HepG2 (cell line): ENCODE results near the gene VMO1. TPM values are rescaled to one million over a fixed set of nuclear protein-coding genes. Genes with fewer than 3 reads are reported as not detected.

Experiments
- CCDC6 ChIP-seq: sonication (generic); formaldehyde crosslinking; IDR thresholded peaks from 2 replicates; pipeline ENCODE4 v1.8.1; 2022; ENCODE audit warnings: mild to moderate bottlenecking, missing genetic modification reagents, moderate library complexity
- GPN1 ChIP-seq: sonication (generic); formaldehyde crosslinking; IDR thresholded peaks from 2 replicates; pipeline ENCODE4 v1.5.1; 2020; ENCODE audit warnings: missing genetic modification reagents, borderline replicate concordance
- KAT2B ChIP-seq: fragments of 150-350 bp; IDR thresholded peaks from 2 replicates; pipeline ENCODE4 v1.6.1; 2014; ENCODE audit warnings: low read depth, low read length, borderline replicate concordance
- MBNL3 ChIP-seq: fragments of 250-450 bp; sonication (Bioruptor Pico); conservative IDR thresholded peaks from 2 replicates; pipeline ENCODE4 v1.8.0; 2022; ENCODE audit warnings: mild to moderate bottlenecking, inconsistent platforms
- NR2F1 ChIP-seq, 2 experiments: fragments of 450-650 bp in 1 of 2; formaldehyde crosslinking in 1 of 2; IDR thresholded peaks; 2 replicates each; pipeline versions ENCODE4 v1.5.0 to v1.6.1; 2016 to 2020; ENCODE audit warnings: mild to moderate bottlenecking in 1 of 2, missing compliant biosample characterization in 1 of 2, missing genetic modification reagents in 1 of 2, moderate library complexity in 1 of 2
- PHF20 ChIP-seq: sonication (generic); formaldehyde crosslinking; IDR thresholded peaks from 2 replicates; pipeline ENCODE4 v1.5.0; 2020; ENCODE audit warnings: mild to moderate bottlenecking, missing genetic modification reagents
- PHF5A ChIP-seq: IDR thresholded peaks from one replicate; pipeline ENCODE4 v1.6.1; 2018; ENCODE audit warnings: low read depth, missing genetic modification reagents; ENCODE audit not compliant: unreplicated experiment
- PITX1 ChIP-seq: sonication (generic); formaldehyde crosslinking; IDR thresholded peaks from 2 replicates; pipeline ENCODE4 v1.5.1; 2020; ENCODE audit warnings: mild to moderate bottlenecking, missing genetic modification reagents
- RFX1 ChIP-seq: fragments of 450-650 bp; IDR thresholded peaks from 2 replicates; pipeline ENCODE4 v1.6.1; 2017
- TAF15 ChIP-seq: fragments of 200-400 bp; formaldehyde crosslinking; IDR thresholded peaks from one replicate; pipeline ENCODE4 v1.6.1; 2018; ENCODE audit warnings: mild to moderate bottlenecking, low read depth, low read length; ENCODE audit not compliant: poor library complexity, severe bottlenecking
- ZNF10 ChIP-seq: sonication (generic); formaldehyde crosslinking; IDR thresholded peaks from 2 replicates; pipeline ENCODE4 v1.4.0; 2020; ENCODE audit warnings: mild to moderate bottlenecking, low read depth, missing genetic modification reagents, borderline replicate concordance
- ZNF7 ChIP-seq: IDR thresholded peaks from 2 replicates; pipeline ENCODE4 v1.6.1; 2016; ENCODE audit warnings: missing biosample characterization, missing genetic modification reagents
- ZSCAN25 ChIP-seq: sonication (generic); formaldehyde crosslinking; IDR thresholded peaks from 2 replicates; pipeline ENCODE4 v1.8.0; 2022; ENCODE audit warnings: mild to moderate bottlenecking, missing genetic modification reagents
- polyA plus RNA-seq, 8 experiments: library from polyadenylated mRNA; depleted of rRNA in 3 of 8; stranded (reverse) in 7 of 8; unstranded in 1 of 8; fragments of >200 nt; fragmentation: Illumina TruSeq in 4 of 8; extraction: Trizol in 4 of 8; gene quantifications; 2 replicates each; pipeline versions ENCODE4 v1.2.1 to v1.2.3, GENCODE V29; 2011 to 2016; ENCODE audit warnings: low read depth in 4 of 8, missing spikeins in 1 of 8, mixed read lengths in 1 of 8; ENCODE audit not compliant: insufficient read depth in 1 of 8
- total RNA-seq, 5 experiments: library from RNA; depleted of rRNA; stranded (reverse); fragments of >200 nt; fragmentation: Illumina TruSeq; extraction: Trizol; gene quantifications; 2 replicates each; pipeline ENCODE4 v1.2.3, GENCODE V29; 2016; ENCODE audit warnings: low read depth in 1 of 5
- TF ChIP-seq, protein P1 (sequence below): sonication (generic); formaldehyde crosslinking; IDR thresholded peaks from 2 replicates; pipeline ENCODE4 v1.4.0; 2020; ENCODE audit warnings: missing genetic modification reagents, borderline replicate concordance
- TF ChIP-seq, protein P2 (sequence below): IDR thresholded peaks from 2 replicates; pipeline ENCODE4 v1.6.1; 2016; ENCODE audit warnings: low read depth
- TF ChIP-seq, protein P3 (sequence below): sonication (generic); formaldehyde crosslinking; IDR thresholded peaks from 2 replicates; pipeline ENCODE4 v1.4.0; 2020; ENCODE audit warnings: missing genetic modification reagents
- TF ChIP-seq, protein P4 (sequence below): sonication (generic); formaldehyde crosslinking; IDR thresholded peaks from 2 replicates; pipeline ENCODE4 v1.8.1; 2022; ENCODE audit warnings: low read depth, mild to moderate bottlenecking, missing genetic modification reagents
- TF ChIP-seq, protein P5 (sequence below): sonication (generic); formaldehyde crosslinking; IDR thresholded peaks from 2 replicates; pipeline ENCODE4 v1.4.0; 2020; ENCODE audit warnings: missing genetic modification reagents

The VMO1 gene
- total and polyA plus RNA-seq, 2 of the 13 experiments (the other 11 are each of a cell fraction or from before 2014, with no cell fraction given), result not detected

DNA sequence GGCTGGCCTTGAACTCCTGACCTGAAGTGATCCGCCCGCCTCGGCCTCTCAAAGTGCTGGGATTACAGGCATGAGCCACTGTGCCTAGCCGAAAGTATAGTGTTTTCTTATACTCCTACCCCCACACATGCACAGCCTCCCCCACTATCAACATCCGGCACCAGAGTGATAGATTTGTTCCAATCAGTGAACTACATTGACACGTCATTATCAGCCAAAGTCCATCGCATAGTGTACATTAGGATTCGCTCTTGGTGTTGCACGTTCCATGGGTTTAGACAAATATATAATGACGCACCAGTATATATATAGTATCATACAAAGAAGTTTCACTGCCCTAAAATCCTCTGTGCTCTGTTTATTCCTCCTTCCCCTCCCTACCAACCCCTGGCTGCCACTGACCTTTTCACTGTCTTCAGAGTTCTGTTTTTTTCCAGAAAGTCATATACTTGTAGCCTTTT is 26.4 kb downstream of the VMO1 start (continued):
- TF ChIP-seq, protein P1, sequence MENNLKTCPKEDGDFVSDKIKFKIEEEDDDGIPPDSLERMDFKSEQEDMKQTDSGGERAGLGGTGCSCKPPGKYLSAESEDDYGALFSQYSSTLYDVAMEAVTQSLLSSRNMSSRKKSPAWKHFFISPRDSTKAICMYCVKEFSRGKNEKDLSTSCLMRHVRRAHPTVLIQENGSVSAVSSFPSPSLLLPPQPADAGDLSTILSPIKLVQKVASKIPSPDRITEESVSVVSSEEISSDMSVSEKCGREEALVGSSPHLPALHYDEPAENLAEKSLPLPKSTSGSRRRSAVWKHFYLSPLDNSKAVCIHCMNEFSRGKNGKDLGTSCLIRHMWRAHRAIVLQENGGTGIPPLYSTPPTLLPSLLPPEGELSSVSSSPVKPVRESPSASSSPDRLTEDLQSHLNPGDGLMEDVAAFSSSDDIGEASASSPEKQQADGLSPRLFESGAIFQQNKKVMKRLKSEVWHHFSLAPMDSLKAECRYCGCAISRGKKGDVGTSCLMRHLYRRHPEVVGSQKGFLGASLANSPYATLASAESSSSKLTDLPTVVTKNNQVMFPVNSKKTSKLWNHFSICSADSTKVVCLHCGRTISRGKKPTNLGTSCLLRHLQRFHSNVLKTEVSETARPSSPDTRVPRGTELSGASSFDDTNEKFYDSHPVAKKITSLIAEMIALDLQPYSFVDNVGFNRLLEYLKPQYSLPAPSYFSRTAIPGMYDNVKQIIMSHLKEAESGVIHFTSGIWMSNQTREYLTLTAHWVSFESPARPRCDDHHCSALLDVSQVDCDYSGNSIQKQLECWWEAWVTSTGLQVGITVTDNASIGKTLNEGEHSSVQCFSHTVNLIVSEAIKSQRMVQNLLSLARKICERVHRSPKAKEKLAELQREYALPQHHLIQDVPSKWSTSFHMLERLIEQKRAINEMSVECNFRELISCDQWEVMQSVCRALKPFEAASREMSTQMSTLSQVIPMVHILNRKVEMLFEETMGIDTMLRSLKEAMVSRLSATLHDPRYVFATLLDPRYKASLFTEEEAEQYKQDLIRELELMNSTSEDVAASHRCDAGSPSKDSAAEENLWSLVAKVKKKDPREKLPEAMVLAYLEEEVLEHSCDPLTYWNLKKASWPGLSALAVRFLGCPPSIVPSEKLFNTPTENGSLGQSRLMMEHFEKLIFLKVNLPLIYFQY, result no peak
- TF ChIP-seq RFX1, result no peak
- peak; percentile 96 for TF ChIP-seq PITX1 (CRISPR knock-in tag)
- no peak for TF ChIP-seq ZSCAN25 (CRISPR knock-in tag)
- no peak for TF ChIP-seq PHF5A (CRISPR knock-in tag)
- TF ChIP-seq ZNF10 (CRISPR knock-in tag), result no peak
- TF ChIP-seq, protein P2, sequence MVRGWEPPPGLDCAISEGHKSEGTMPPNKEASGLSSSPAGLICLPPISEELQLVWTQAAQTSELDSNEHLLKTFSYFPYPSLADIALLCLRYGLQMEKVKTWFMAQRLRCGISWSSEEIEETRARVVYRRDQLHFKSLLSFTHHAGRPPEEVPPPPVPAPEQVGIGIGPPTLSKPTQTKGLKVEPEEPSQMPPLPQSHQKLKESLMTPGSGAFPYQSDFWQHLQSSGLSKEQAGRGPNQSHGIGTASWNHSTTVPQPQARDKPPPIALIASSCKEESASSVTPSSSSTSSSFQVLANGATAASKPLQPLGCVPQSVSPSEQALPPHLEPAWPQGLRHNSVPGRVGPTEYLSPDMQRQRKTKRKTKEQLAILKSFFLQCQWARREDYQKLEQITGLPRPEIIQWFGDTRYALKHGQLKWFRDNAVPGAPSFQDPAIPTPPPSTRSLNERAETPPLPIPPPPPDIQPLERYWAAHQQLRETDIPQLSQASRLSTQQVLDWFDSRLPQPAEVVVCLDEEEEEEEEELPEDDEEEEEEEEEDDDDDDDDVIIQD (CRISPR knock-in tag), result peak; percentile 71
- TF ChIP-seq PHF20 (CRISPR knock-in tag), result no peak
- no peak for TF ChIP-seq ZNF7 (CRISPR knock-in tag)
- TF ChIP-seq TAF15, result no peak
- TF ChIP-seq, protein P3, sequence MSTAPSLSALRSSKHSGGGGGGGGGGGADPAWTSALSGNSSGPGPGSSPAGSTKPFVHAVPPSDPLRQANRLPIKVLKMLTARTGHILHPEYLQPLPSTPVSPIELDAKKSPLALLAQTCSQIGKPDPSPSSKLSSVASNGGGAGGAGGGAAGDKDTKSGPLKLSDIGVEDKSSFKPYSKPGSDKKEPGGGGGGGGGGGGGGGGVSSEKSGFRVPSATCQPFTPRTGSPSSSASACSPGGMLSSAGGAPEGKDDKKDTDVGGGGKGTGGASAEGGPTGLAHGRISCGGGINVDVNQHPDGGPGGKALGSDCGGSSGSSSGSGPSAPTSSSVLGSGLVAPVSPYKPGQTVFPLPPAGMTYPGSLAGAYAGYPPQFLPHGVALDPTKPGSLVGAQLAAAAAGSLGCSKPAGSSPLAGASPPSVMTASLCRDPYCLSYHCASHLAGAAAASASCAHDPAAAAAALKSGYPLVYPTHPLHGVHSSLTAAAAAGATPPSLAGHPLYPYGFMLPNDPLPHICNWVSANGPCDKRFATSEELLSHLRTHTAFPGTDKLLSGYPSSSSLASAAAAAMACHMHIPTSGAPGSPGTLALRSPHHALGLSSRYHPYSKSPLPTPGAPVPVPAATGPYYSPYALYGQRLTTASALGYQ (CRISPR knock-in tag), result peak; percentile 78; the same call in 1 of the 2 replicates
- TF ChIP-seq MBNL3, result no peak
- TF ChIP-seq NR2F1 (CRISPR knock-in tag; IDR thresholded peaks at IDR 0.05), result peak; percentile 36 to 74
- no peak for TF ChIP-seq KAT2B
- TF ChIP-seq, protein P4, sequence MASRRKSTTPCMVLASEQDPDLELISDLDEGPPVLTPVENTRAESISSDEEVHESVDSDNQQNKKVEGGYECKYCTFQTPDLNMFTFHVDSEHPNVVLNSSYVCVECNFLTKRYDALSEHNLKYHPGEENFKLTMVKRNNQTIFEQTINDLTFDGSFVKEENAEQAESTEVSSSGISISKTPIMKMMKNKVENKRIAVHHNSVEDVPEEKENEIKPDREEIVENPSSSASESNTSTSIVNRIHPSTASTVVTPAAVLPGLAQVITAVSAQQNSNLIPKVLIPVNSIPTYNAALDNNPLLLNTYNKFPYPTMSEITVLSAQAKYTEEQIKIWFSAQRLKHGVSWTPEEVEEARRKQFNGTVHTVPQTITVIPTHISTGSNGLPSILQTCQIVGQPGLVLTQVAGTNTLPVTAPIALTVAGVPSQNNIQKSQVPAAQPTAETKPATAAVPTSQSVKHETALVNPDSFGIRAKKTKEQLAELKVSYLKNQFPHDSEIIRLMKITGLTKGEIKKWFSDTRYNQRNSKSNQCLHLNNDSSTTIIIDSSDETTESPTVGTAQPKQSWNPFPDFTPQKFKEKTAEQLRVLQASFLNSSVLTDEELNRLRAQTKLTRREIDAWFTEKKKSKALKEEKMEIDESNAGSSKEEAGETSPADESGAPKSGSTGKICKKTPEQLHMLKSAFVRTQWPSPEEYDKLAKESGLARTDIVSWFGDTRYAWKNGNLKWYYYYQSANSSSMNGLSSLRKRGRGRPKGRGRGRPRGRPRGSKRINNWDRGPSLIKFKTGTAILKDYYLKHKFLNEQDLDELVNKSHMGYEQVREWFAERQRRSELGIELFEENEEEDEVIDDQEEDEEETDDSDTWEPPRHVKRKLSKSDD, result 0 out of 2 replicates have a peak, but pooled peaks have one; percentile 52
- TF ChIP-seq, protein P5, sequence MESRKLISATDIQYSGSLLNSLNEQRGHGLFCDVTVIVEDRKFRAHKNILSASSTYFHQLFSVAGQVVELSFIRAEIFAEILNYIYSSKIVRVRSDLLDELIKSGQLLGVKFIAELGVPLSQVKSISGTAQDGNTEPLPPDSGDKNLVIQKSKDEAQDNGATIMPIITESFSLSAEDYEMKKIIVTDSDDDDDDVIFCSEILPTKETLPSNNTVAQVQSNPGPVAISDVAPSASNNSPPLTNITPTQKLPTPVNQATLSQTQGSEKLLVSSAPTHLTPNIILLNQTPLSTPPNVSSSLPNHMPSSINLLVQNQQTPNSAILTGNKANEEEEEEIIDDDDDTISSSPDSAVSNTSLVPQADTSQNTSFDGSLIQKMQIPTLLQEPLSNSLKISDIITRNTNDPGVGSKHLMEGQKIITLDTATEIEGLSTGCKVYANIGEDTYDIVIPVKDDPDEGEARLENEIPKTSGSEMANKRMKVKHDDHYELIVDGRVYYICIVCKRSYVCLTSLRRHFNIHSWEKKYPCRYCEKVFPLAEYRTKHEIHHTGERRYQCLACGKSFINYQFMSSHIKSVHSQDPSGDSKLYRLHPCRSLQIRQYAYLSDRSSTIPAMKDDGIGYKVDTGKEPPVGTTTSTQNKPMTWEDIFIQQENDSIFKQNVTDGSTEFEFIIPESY (CRISPR knock-in tag), result peak; percentile 12; the same call in 1 of the 2 replicates
- TF ChIP-seq CCDC6, result peak; percentile 66; the same call in 1 of the 2 replicates
- no peak for TF ChIP-seq GPN1
